ENCODE measurements around the gene TCEAL4.
"Not testable (repeated sequence)": the region's sequence is repeated elsewhere in the genome, so short reads cannot be mapped to it uniquely, and the experiment has no call there.

The TCEAL4 gene

DNA sequence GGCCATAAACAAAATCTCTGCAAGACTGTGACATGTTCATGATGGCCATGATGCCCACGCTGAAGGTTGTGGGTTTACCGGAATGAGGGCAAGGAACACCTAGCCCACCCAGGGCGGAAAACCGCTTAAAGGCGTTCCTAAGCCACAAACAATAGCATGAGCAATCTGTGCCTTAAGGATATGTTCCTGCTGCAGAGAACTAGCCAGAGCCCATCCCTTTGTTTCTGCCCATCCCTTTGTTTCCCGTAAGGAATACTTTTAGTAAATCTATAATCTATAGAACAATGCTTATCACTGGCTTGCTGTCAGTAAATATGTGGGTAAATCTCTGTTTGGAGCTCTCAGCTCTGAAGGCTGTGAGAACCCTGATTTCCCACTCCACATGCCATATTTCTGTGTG is 9.9 kb downstream of the TCEAL4 start:
- DNase-seq: not testable (repeated sequence)

- peak; percentile 61 for DNase-seq
Observed at GRCh38 chrX:103607364-103608305, 22.3 kb downstream of the TCEAL4 start, which contains the start of gene TCEAL3. Gene TCEAL3, plus strand, starts transcription at chrX:103607963. Its CDS starts 1,102 bp downstream, at chrX:103609065.

GRCh38 chrX:103608306-103608963 is 23.1 kb downstream of the TCEAL4 start:
- DNase-seq: no peak

GRCh38 chrX:103610282-103610681 is 25.0 kb downstream of the TCEAL4 start:
- no peak for DNase-seq

DNA sequence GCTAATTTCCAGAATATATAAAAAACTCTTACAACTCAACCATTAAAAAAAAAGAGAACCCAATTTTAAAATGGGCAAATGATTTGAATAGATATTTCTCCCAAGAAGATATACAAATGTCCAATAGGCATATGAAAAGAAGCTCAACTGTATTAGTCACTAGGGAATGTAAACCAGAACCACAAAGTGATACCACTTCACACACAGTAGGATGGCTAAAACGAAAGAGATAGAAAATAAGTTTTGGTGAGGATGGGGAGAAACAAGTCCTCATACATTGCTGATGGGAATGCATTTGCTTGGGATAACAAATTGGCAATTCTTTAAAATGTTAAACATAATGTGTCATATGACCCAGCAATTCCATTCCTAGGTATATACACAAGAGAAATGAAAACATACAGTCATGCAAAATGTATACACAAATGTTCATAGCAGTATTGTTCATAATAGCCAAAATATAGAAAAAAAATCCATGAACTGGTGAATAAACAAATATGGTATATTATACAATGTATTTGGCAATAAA is 28.1 kb downstream of the TCEAL4 start:
- DNase-seq: no peak

DNA sequence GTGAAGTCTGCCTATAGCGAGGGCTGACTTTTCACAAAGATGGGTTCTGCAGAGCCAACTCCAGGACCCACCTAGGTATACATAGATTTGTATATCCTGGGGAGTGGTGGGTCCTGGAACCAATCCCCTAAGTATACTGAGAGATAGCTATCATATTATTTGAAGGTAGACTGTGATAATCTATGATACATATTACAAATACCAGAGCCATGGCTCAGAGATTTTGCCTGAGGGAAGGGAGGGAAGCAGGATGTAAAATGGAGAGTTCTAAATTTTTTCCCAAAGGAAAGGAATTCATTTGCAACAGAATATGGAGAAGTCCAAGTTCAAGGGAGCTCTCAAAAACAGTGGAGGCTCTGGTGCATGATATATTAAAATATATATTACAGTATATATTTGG is 29.7 kb downstream of the TCEAL4 start:
- DNase-seq: no peak

- DNase-seq: no peak
Observed at GRCh38 chrX:103615781-103616371, 30.6 kb downstream of the TCEAL4 start.

- no peak for DNase-seq
Observed at GRCh38 chrX:103616676-103617186, 31.4 kb downstream of the TCEAL4 start.

DNA sequence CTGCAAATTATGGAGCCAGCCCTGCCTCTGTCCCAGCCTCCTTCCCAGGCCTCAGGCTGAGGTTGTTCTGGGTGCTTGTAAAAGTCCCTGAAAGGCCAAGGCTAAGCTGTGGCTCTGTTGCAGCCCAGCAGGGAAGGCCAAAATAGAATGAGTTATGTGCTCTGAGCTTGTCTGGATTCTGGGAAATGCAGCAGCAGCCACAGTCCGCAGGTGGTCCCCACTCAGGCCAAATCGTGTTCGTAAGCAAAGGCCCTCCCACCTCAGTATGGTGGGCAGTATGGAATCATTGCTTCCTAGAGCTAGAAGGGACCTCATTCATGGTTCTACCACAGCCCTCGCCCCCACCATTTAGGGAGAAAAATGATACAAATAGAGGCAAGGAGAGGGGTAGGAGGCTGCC is 38.8 kb downstream of the TCEAL4 start:
- DNase-seq: no peak

- DNase-seq: no peak
Observed at GRCh38 chrX:103626855-103627254, 41.5 kb downstream of the TCEAL4 start.

DNA sequence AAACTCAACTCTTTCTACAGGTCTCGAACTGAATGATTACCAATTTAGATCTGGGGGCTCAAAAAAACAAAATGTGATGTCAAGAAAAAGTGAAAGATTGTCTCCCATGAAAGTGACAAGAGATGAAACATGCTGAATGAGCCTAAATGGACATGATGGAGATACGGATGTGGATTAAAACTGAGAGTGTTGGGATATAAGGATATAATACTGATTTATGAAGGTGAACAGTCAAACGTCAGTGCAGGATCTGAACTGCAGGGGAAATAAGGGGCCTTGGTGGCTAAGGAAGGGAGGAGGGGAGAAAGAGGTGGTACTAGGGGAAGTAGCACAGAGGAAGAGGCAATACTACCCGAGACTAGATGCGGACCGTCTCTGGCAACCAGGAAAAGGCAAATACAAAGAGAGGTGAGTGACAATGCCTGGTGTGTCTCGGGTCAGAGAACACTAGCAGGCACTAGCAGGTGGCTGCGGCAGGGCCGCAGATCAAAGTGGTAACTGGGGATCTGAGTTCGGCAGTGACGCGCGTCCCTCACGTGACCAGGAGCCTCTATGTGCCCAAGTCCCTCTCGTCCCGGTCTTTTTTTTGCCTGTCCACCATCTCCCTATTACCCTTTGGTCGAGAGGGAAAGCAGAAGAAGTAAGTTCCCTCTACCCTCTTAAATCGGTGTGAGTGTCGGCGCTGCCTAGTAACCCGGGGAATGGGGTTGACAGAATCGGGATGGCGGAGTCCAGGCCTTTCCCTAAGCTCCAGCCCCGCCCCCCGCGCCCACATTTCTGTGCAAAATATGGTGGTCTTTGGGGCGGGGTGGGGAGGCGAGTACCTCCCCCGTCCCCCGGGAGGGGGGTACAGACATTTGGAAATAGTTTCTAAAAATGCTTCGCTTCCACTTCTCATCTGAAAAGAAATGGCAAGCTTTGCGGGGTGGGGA is 43.3 kb downstream of the TCEAL4 start, which contains the start of gene TCEAL1:
TSS of gene TCEAL1 (plus strand) at position 590 of the 932 bp plus-strand sequence. CDS start 942 bp downstream, outside the sequence.
- DNase-seq: peak; percentile 40

DNA sequence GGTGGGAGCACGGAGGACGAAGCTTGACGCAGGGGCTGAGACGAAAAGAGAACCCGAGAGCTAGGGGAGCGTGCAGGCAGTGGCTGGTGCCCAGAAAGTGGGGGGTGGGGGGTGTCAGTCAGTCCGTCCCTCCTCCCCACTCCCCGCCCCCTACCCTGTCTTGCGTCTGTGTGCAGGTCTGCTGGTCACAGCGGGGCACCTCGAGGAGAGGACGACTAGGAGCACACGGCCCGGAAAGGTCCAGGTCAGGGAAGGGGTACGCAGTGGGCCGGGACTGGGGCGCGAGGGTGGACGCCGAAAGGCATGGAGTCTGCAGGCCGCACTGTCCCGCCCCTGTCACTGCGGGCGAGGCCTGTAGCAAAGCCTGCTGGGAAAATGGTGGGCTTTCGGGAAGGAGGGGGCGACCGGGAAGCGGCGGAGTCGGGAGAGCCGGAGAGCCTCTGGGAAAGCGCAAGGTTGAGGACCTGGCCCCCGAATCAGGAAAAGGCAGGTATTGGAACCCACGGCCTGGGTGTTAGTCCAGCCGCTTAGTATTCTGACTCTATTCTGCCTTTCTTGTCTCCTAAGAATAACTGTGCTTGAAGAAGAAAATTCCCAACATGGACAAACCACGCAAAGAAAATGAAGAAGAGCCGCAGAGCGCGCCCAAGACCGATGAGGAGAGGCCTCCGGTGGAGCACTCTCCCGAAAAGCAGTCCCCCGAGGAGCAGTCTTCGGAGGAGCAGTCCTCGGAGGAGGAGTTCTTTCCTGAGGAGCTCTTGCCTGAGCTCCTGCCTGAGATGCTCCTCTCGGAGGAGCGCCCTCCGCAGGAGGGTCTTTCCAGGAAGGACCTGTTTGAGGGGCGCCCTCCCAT is 44.2 kb downstream of the TCEAL4 start:
- peak; percentile 19 for DNase-seq

GRCh38 chrX:103630171-103630511 is 44.8 kb downstream of the TCEAL4 start:
- no peak for DNase-seq

DNA sequence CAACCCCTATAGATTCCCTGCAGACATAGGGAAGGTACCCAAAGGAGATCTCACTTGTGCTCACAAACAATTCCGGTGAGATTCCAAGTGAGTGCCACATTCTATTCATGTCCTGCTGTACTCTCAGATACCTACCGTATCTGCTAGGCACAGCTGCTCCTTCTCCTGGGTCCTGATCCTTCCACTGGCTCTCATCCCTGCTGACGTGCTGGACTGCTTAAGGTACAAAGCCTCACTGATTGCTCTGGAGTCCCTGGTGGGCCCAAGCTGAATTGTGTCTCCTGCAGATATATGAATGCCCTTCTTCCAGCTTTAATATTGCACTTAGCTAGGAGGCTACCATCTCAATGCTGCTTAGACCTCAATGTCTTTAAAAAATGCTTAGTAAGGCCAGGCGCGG is 45.8 kb downstream of the TCEAL4 start:
- DNase-seq: no peak

DNA sequence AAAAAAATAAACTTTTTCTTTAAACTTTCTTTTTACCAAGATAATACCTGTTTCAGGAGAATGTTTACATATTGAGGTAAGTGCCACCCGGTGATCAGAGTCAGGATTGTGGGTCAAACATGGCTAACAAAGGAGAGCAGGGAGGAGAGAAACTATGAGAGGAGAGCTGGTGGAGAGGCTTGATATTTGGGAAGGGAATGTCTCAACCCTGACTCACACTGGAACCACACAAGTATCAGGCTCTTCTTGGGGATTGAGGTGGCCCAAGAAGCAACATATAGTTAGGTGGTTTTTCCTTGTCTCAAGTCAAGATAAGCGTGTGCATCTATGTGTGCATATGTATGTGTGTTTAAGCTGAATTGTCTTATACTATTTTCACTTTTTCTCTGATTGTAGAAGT is 50.1 kb downstream of the TCEAL4 start:
- no peak for DNase-seq

Data from CD4-positive, alpha-beta T cell treated with Interferon gamma for 1 hour (primary cell).